Sigmoid colon (tissue), 4 donors: ENCODE measurements around the gene TBX4.

ENCODE experiments used
- CTCF ChIP-seq, 4 experiments: fragments of 450-650 bp in 3 of 4; fragments of 200-600 bp in 1 of 4; IDR thresholded peaks; one replicate each; pipeline ENCODE4 v1.5.1; 2016 to 2019; ENCODE audit warnings: antibody characterized with exemption in 4 of 4, mild to moderate bottlenecking in 3 of 4, moderate library complexity in 2 of 4
- EP300 ChIP-seq, 4 donors: sonication (generic); formaldehyde crosslinking; IDR thresholded peaks; one replicate each; pipeline ENCODE4 v1.6.1; 2017; ENCODE audit warnings: antibody characterized with exemption in 4 of 4
- POLR2A ChIP-seq, 2 donors: fragments of 450-650 bp; IDR thresholded peaks; one replicate each; pipeline ENCODE4 v1.6.1; 2016; ENCODE audit warnings: antibody characterized with exemption in 2 of 2, mild to moderate bottlenecking in 2 of 2, moderate library complexity in 2 of 2
- POLR2AphosphoS5 ChIP-seq, 4 donors: sonication (generic); formaldehyde crosslinking; IDR thresholded peaks; one replicate each; pipeline ENCODE4 v1.6.1; 2017; ENCODE audit warnings: antibody characterized with exemption in 4 of 4

- no peak for TF ChIP-seq CTCF (IDR thresholded peaks at IDR 0.05)
- TF ChIP-seq POLR2A (IDR thresholded peaks at IDR 0.05), result no peak
- no peak for TF ChIP-seq EP300 (IDR thresholded peaks at IDR 0.05)
- no peak for TF ChIP-seq POLR2AphosphoS5 (IDR thresholded peaks at IDR 0.05)
Observed at GRCh38 chr17:61449707-61450640, 2.2 kb upstream of the TBX4 start.
